COLO829 (cell line): Measurements from ENCODE around the gene WDFY3.

Experiments
- DNase-seq: peaks from one replicate; pipeline ENCODE4 v3.0.0; 2012; ENCODE audit warnings: low spot score

WDFY3 gene

DNA sequence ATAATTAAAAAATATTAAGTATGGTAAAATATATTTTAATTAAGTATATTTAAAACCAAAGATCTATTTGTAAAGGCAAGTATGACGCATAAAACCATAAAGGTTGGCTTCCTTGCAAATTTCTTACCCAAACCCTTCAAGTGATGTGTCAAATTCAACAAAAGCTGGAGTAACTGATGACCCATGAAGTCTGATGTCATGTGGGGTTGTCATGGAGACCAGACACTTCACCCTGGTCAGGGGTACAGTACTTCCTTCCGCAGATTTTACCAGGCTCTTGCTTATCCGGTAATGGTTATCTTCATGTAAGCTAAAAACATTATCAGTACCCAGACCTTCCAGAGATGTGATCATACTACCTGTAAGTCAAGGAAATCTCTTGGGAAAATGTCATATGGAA lies 170.1 kb downstream of the WDFY3 start:
- no peak for DNase-seq

DNA sequence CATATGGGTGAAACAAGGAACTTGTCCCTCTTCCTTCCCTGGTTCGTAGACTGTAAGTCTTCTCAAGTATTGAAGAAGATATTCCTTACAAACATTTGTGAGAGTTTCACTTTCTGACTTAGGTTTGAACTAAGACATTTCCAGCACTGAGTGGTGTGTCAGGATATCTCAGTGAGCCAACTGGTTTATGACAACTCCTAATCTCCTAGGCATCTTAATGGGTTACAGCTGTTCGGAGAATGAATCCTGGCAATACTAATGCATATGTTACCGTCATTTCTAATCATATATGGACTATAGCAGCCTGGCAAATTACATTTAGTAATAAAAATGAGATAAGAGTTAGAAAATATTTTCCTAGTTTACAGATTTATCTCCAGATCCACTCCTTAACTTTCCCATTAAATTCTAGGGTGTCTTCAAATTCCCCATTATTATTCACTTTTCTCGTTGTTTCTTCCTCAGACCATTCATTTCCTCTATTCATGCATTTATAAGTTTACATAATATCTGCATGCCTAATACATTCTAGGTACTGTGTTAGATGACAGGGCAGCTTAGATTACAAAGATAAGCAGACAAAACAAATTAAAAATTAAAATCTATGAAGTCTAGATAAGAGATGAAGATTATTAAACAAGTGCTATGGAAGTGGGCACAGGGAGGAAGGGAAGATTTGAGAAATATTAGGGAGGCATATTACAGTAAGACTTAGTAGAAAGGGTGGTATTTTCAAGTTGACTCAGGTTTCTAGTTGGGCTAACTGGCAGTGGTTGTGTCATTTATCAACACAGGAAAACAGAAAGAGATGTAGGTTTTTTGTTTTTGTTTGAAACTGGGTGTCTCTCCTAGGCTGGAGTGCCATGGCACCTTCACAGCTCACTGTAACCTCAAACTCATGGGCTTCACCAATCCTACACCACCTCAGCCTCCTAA lies 173.9 kb downstream of the WDFY3 start:
- no peak for DNase-seq

DNA sequence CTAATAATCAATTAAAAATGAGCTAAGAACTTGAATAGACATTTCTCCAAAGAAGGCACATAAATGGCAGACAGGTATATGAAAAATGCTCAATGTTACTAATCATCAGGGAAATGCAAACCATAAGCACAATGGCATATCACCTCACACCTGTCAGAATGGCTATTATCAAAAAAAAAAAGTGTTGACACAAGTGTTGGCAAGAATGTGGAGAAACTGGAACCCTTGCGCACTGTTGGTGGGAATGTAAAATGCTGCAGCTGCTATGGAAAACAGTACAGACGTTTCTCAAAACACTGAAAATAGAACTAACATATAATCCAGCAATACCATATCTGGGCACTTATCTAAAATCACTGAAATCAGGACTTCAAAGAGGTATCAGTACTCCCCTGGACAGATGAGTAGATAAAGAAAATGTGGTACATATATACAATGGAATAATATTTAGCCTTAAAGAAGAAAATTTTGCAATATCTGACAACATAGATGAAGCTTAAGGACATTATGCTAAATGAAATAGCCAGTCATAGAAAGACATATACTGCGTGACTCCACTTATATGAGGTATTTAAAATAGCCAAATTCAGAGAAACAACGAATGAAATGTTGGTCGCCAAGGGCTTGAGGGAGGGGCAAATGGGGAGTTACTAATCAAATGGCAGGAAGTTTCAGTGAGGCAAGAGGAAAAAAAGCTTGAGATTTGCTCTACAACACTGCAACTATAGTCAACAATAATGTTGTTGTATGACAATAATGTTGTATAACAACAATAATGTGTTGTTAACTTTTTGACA lies 175.5 kb downstream of the WDFY3 start:
- DNase-seq, result no peak

DNA sequence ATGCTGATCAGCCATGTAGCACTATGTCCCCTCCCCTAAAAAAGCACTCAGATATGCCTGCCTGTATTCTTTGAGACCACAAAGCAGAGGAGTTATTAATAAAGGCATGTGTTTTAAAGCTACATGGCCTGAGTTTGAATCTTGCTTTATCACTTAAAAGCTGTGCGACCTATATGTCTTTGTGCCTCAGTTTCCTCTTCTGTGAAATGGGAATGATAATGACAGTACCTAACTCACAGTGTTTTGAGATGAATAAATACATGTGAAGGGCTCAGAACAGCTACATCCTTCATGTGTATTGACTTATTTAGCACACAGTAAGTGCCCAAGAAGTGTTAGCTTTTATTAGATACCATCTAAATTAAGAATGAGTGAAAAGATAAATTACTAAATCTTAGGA lies 180.0 kb downstream of the WDFY3 start:
- DNase-seq, result no peak

DNA sequence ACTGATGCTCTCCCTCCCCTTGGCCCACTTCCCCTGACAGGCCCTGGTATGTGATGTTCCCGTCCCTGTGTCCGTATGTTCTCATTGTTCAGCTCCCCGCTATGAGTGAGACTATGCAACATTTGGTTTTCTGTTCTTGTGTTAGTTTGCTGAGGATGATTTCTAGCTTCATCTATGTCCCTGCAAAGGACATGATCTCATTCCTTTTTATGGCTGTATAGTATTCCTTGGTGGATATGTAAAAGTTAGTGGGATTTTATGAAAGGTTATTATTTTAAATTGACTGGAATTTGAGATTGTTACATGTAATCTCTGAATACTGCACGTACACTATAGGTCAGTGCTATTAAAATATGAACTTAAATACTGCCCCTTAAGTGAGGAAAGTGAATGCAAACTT lies 184.0 kb downstream of the WDFY3 start:
- DNase-seq, result no peak

DNA sequence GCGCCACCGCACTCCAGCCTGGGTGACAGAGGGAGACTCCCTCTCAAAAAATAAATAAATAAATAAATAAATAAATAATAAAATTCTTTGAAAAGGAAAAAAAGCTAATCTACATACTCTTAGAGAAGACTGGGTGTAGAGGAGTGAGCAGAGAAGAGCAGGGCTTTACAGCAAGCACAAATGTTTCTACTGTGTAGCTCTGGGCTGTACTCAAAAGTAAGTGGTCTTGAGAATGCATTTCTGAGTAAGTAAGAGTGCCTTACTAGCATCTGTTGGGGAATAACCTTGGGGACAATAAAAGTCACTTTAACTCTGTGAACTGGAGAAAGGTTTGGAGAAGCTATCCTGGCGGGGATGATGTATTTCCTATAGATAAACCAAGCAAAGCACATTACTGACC lies 185.8 kb downstream of the WDFY3 start:
- DNase-seq, result no peak

DNA sequence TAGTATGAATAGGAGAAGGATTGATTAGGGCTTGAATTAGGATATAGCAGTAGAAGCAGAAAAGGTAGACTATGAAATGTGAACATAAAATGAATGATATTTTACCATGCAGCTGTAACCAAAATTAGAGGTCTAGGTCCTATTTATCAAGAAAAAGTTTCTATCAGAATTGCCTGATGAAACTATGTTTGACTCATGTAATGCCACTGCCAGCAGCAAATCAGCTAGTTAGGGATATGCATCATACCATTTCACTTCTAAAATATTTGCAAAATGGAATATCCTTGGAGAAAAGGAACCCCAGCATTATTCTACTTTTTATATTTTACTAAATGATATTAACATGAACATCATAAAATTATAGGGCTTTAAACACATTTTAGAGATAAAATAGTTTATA lies 188.4 kb downstream of the WDFY3 start:
- no peak for DNase-seq

DNA sequence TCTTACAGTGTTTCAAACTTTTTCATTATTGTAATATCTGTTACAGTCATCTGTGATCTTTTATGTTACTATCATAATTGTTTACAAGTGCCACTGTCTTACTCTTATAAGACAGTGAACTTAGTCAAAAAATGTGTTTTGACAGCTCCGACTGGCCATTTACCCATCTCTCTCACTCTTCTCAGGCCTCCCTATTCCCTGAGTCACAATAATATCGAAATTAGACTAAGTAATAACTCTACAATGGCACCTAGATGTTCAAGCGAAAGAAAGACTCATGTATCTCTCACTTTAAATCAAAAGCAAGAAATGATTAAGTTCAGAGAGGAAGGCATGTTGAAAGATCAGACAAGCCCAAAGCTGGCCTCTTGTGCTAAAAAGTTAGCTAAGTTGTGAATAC lies 199.3 kb downstream of the WDFY3 start:
- no peak for DNase-seq

DNA sequence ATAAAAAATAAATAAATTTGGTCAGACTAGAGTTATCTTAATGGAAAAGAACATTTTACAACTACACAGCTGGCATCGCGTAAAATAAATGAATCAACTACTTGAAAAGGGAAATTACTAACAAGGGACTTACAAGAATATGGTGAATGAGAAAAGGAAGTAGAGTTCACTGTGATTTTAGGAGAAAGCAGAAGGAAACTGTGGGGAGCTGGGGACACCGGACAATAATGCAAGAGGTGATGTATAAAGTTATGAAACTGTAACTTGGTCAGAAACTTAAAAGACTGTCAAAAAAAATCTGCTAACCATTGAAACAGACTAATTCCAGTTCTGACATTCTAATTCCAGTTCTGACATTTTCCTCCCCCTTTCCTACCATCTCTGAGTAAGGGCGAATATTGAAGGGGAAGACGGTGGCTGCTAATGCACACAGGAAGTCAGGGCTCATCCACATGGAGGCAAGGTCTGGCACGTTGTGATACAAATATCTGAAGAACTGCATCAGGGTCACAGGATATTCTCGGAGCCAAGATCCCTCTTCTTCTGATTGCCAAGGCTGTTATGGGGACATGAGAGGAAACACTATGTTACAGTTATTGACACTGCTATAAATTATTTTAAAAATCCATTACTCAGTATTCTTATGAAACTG lies 213.0 kb downstream of the WDFY3 start:
- no peak for DNase-seq

DNA sequence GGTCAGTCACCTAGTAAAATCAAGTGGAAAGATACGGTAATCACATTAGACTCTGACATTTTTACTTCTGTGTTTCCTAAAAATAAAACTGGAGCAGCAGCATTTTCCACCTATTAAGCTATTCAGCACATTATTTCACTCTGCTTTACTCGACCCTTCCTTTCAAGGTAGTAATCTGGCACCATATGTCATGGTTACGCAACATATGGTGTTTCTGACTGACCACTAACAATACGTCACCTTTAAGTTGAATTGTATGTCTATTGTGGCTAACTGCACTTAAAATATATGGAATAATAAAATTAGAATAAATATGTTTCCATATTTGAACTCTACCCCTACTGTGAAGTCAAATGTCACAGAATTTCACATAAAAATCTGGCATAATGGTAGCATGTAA lies 214.8 kb downstream of the WDFY3 start:
- DNase-seq, result no peak

DNA sequence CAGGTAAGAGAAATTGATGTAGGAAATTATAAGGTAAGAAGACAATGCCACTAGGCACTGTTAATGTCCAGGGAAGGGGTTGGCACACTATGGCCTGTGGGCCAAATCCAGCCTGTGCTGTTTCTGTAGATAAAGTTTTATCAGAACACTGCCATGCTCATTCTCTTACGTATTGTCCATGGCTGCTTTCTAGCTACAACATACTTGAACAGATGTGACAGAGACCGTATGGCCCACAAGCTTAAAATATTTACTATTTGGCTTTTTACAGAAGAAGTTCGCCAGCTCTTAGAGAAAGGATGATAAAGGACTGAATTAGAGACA lies 215.6 kb downstream of the WDFY3 start:
- no peak for DNase-seq

DNA sequence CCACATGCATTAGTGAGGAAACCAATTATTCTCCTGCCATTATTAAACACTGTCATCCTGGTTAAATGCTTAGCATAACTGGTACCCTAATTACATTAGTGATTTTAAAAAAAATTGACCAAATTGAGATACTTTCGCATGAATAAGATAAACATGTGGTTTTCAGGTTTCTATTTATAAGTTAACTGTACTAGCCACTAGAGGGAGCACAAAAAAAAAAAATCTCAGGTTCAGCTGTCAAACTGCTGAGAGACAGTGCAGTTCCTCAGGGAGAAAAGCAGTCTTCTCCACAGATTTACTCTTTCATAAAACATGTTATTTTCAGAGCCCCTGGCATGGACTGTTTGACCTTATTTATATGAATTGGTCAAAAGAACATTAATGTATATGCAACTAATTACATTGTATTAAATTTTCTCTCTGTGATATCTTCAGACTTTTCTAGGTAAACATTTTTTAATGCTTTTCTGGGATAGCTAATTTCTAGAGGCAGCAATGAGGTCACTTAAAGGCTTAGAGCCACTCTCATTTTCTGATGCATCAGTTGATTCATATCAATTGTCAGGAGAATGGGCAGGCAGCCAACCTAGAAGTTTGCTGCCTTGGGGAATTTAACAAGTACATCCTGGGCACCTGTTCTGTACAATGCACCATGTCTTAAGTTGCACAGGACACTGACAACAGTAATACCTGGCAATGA lies 216.1 kb downstream of the WDFY3 start:
- peak; percentile 54 for DNase-seq

DNA sequence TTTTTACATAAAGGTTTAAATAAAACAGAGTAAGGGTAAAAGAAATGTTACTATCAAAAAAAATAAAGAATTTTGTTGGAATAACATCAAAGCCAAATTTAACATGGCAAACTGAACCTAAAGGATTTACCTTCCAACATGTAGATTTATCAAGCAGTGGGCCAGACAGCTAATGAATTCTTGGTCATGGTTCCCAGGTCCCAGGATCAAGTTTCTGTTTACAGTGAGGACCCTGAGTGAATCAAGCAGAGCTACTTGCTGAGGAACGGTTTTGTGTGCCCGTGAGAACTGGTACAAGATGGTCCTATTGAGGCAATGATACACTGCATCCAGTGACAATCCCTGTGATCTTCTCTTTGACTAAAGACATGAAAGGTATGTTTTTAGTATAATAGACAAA lies 226.4 kb downstream of the WDFY3 start:
- no peak for DNase-seq

DNA sequence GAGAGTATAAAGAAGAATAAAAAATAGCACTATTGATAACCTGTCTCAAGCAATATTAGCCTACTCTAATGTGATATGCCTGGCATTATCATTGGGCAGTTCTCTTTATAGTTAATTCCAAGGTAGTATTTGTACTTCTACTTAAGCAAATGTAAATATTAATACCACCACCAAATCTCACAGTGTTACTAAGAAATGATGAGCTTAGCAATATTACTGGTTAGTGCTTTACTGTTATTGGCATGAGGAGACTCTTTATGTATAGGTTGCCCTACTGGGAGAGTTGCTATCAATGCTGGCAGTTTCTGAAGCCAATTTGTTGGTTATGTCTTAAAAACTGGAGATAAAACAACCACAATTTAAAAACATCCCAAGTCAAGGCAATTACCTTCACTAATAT lies 227.9 kb downstream of the WDFY3 start:
- no peak for DNase-seq

DNA sequence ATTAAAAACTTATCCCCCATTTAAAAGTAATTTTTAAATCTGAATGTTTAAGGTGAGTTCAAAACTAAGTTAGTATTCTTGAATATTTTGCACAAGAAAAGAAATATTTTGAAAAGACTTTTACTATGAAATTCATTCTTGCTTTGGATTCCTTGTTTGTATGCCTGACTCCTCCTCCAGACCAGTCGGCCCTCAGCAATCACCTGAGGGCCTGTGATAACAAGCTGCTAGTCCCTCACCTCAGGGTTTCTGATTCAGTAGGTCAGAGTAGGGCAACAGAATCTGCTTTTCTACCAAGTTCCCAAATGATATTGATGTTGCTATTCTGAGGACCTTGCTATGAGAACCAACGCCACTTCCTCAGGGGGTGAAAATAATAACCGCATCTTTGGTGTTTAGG lies 228.8 kb downstream of the WDFY3 start:
- DNase-seq, result no peak

DNA sequence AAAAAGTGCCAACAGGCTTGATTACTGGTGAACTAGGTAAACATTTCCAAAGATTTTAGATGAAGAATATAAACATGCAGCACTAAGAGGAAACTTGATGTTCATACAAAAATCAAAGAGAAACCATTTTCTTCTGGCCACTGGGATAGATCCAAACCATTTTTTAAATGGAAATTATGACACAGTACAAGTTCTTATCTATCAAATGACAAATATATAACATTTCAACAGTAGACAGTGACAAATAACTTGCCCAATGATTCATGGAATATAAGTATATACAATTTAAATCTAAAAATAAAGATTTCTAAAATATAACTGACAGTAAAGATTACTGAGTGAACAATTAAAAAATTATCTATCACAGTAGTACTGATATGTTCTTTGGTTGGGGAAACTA lies 232.5 kb downstream of the WDFY3 start:
- no peak for DNase-seq

DNA sequence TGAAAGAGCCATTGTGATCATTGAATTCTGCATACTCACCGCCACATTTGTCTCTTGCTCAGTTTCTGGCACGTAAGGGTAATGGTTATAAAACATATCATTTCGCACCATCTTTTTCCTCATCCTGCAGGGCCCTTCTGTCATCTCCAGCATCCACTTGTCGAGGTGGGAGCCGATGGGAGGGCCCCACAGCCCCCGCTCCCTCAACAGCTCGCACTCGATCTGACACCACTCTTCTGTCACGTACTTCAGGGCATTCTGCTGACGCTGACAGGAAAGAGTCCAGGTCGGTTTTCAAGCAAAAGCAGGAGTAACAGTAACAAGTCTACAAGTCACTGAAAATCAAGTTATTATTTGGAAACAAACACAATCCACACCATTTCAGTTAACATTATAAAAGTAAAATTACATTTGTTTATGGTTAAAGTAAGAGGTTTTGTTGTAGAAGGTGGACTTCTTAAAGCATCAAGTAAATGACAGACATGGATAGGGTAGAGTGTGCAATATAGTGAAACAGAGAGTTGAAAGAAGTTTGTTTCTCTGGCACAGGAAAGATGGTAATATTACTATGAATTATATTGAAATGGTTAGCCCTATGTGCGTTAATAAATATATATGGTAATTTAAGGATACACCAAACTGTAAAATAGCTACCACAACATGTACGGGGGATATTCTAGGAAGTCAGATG lies 233.0 kb downstream of the WDFY3 start:
- DNase-seq, result no peak

DNA sequence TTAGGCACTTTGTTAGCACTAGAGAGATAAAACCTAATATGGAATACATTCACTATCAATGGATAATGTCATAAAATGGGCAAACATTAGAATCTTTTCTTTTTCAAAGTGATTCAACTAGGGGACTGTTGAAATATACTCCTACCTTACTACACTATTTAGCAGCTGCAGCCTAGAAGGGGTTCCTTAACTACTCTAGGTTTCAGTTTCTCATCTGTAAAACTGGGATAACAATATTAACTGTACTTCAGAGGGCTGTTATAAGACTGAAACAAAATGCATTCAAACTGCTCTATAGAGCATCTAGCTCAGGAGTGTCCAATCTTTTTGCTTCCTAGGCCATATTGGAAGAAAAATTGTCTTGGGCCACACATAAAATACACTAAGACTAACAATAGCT lies 236.1 kb downstream of the WDFY3 start:
- no peak for DNase-seq

DNA sequence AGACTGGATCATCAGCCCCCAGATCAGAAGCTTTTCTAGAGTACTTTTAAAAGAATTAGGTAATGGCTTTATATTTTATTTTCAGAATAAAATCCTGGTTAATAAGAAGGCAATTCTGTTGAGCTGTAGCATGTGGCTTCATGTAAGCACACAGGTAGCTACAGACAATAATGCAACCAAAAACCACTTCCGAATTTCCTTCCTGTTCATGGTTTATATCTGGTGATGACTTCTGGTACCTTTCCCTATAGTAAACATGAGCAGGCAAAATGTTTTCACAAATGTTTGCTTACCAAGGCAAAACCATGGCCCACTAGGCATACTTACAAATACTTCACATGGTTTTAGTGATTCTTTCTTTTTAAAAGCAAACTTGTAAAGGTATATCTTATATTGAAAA lies 239.0 kb downstream of the WDFY3 start:
- no peak for DNase-seq

DNA sequence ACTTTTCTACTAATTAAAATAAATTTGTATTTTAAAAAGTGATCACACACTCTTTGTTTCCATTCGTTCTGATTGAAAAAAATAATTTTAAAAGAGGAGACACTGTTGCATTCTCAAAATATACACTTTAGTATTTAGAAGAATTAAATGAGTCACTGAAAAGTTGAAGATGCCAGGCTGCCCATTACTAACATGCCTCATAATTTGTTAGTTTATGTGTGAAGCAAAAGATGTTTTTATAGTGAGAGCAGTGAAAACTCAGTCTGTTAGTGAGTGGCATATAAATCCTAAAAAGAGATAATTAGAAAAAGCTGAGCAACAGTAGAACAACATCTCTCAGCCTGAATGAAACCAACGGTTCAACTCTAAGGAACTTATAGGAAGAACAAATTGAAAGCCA lies 240.1 kb downstream of the WDFY3 start:
- no peak for DNase-seq

DNA sequence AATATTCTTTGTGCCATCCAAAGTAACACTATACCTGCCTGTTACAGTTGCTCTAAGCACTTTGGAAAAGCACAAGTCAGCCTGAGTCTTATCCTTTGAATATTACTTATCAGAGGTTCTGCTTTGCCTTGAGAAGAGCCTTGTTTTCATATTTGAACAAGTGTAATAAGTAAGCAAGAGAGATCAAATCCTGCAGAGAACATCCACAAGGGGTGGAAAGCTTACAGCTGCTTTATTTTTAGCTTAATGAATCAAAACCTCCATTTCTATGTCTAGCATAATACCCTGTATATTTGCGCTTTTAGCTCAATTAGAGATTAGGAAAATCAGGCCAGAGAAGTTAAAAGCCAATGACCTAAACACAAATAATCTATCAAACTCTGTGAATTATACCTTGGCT lies 243.8 kb downstream of the WDFY3 start:
- DNase-seq, result no peak

DNA sequence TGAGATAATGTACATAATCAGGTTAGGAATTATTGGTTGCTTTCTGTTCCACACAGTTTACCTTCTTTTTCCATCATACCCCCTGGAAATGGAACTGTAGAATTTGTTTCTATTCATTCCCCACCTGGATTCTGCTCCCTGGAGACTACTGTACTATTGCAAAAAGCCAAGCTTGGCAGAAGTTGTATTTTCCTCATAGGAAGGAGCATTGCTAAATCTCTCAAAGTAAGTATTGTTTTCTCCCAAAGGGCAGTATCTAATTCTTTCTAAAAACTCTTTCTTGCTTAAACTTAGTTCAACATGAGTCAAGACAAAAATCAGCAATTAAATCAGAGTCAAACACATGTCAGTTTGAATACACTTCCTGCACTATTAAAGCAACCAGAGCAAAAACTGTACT lies 247.4 kb downstream of the WDFY3 start:
- DNase-seq, result peak; percentile 44
